CD4-positive, alpha-beta T cell treated with Interleukin-17A for 1 hour (primary cell): ENCODE data around the gene CAAP1.
"Not testable (repeated sequence)": the region's sequence is repeated elsewhere in the genome, so short reads cannot be mapped to it uniquely, and the experiment has no call there.

Source experiments
- DNase-seq: peaks from one replicate; pipeline ENCODE4 v3.0.0-alpha.2; 2020

CAAP1 gene

GRCh38 chr9:26892251-26893029, at the start of gene CAAP1:
CAAP1 (minus strand) TSS chr9:26892802; CDS start chr9:26892715, 87 bp downstream.
- peak; percentile 93 for DNase-seq

- DNase-seq: no peak
These were observed 48.2 kb upstream of the CAAP1 start for GRCh38 chr9:26940779-26941178.

- DNase-seq: no peak
These were observed 47.5 kb upstream of the CAAP1 start for GRCh38 chr9:26939955-26940711.

- no peak for DNase-seq
These were observed 45.3 kb upstream of the CAAP1 start for GRCh38 chr9:26937816-26938371.

- DNase-seq: no peak
These were observed 43.2 kb upstream of the CAAP1 start for GRCh38 chr9:26935847-26936246.

- DNase-seq: no peak
These were observed 36.4 kb upstream of the CAAP1 start for GRCh38 chr9:26928902-26929495.

GRCh38 chr9:26925609-26926008, 33.0 kb upstream of the CAAP1 start:
- DNase-seq: no peak

- no peak for DNase-seq
These were observed 27.1 kb upstream of the CAAP1 start for GRCh38 chr9:26919698-26920097.

- DNase-seq: no peak
These were observed 20.6 kb upstream of the CAAP1 start for GRCh38 chr9:26913138-26913668.

GRCh38 chr9:26904671-26905070, 12.1 kb upstream of the CAAP1 start:
- DNase-seq: no peak

GRCh38 chr9:26904070-26904469, 11.5 kb upstream of the CAAP1 start:
- no peak for DNase-seq

GRCh38 chr9:26893030-26893676, 551 bp upstream of the CAAP1 start:
- no peak for DNase-seq

- peak; percentile 2 for DNase-seq
These were observed 876 bp downstream of the CAAP1 start for GRCh38 chr9:26891726-26892125.

GRCh38 chr9:26888271-26888670, 4.3 kb downstream of the CAAP1 start:
- no peak for DNase-seq

GRCh38 chr9:26882154-26882553, 10.4 kb downstream of the CAAP1 start:
- DNase-seq: no peak

- DNase-seq: no peak
These were observed 12.3 kb downstream of the CAAP1 start for GRCh38 chr9:26880262-26880661.

- DNase-seq: not testable (repeated sequence)
These were observed 17.4 kb downstream of the CAAP1 start for GRCh38 chr9:26875155-26875554.

GRCh38 chr9:26870292-26870691, 22.3 kb downstream of the CAAP1 start:
- no peak for DNase-seq

- no peak for DNase-seq
These were observed 29.5 kb downstream of the CAAP1 start for GRCh38 chr9:26863074-26863473.

GRCh38 chr9:26856413-26857032, 36.1 kb downstream of the CAAP1 start:
- DNase-seq: peak; percentile 33

GRCh38 chr9:26850995-26851394, 41.6 kb downstream of the CAAP1 start:
- no peak for DNase-seq

GRCh38 chr9:26833792-26834191, 58.8 kb downstream of the CAAP1 start:
- DNase-seq: no peak
